Right lobe of liver (tissue), 4 donors: ENCODE results near the gene KCND3.

ENCODE experiments used
- POLR2A ChIP-seq: fragments of 450-650 bp; IDR thresholded peaks from one replicate; pipeline ENCODE4 v1.6.1; 2017; ENCODE audit warnings: antibody characterized with exemption, mild to moderate bottlenecking
- TF ChIP-seq, protein P1 (sequence below), 4 donors: fragments of 200-600 bp in 3 of 4; fragments of 450-650 bp in 1 of 4; IDR thresholded peaks; one replicate each; pipeline versions ENCODE4 v1.5.1 to v1.8.0; 2016 to 2022; ENCODE audit warnings: antibody characterized with exemption in 4 of 4, mild to moderate bottlenecking in 2 of 4
- donor health status: DM: no; HTN: no; CAD: no.
- donor health status: DM: no; HTN: no; CAD: no.
- donor health status: DM: no; HTN: yes; CAD: no.

DNA sequence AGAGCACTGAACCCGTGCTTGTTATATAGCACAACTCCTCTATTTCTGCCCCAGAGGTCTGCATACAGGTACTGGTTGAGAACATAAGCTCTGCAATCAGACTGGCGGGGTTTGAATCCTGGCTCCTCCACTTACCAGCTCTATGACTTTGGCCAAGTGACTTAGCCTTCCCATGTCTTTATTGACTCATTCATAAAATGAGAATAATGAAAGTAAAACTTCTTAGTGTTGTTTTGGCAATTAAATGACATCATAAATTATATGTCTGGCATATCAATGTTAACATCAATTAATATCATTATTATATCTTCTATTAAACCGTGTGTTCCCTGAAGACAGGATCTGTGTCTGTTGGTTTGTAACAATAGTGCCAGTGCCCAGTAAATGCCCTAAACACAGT is 254.6 kb downstream of the KCND3 start:
- TF ChIP-seq, protein P1, sequence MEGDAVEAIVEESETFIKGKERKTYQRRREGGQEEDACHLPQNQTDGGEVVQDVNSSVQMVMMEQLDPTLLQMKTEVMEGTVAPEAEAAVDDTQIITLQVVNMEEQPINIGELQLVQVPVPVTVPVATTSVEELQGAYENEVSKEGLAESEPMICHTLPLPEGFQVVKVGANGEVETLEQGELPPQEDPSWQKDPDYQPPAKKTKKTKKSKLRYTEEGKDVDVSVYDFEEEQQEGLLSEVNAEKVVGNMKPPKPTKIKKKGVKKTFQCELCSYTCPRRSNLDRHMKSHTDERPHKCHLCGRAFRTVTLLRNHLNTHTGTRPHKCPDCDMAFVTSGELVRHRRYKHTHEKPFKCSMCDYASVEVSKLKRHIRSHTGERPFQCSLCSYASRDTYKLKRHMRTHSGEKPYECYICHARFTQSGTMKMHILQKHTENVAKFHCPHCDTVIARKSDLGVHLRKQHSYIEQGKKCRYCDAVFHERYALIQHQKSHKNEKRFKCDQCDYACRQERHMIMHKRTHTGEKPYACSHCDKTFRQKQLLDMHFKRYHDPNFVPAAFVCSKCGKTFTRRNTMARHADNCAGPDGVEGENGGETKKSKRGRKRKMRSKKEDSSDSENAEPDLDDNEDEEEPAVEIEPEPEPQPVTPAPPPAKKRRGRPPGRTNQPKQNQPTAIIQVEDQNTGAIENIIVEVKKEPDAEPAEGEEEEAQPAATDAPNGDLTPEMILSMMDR (IDR thresholded peaks at IDR 0.05) = no peak
- TF ChIP-seq POLR2A = no peak
